K562 (cell line): ENCODE results near the gene BCO2. TPM values are rescaled to one million over a fixed set of nuclear protein-coding genes. Genes with fewer than 3 reads are reported as not detected.

Source experiments
- BRCA1 ChIP-seq, 2 experiments: fragments of 450-650 bp in 1 of 2; sonication (generic) in 1 of 2; formaldehyde crosslinking in 1 of 2; IDR thresholded peaks; 2 replicates each; pipeline versions ENCODE4 v1.5.0 to v1.6.1; 2017 to 2020; ENCODE audit warnings: mild to moderate bottlenecking in 1 of 2, missing genetic modification reagents in 1 of 2
- CBX3 ChIP-seq, 2 experiments: IDR thresholded peaks; 1 replicate in 1 of 2; 2 replicates in 1 of 2; pipeline ENCODE4 v1.6.1; 2012; ENCODE audit warnings: inconsistent platforms in 2 of 2, low read length in 2 of 2, borderline replicate concordance in 1 of 2, control low read depth in 1 of 2
- CHAMP1 ChIP-seq: fragments of 450-650 bp; IDR thresholded peaks from 2 replicates; pipeline ENCODE4 v1.6.1; 2016; ENCODE audit warnings: mild to moderate bottlenecking
- CTCF ChIP-seq, 3 experiments: IDR thresholded peaks in 2 of 3; conservative IDR thresholded peaks in 1 of 3; 2 replicates each; pipeline ENCODE4 v1.5.1; 2011 to 2012; ENCODE audit warnings: low read length in 3 of 3, mild to moderate bottlenecking in 3 of 3, control low read depth in 2 of 3, improper control_type of control experiment in 1 of 3, inconsistent platforms in 1 of 3, low read depth in 1 of 3, mixed read lengths in 1 of 3, moderate library complexity in 1 of 3; ENCODE audit not compliant: insufficient read depth in 2 of 3
- EHMT2 ChIP-seq: fragments of 450-650 bp; IDR thresholded peaks from 2 replicates; pipeline ENCODE4 v1.6.1; 2018; ENCODE audit warnings: antibody characterized with exemption
- FOXK1 ChIP-seq: sonication (generic); formaldehyde crosslinking; IDR thresholded peaks from 2 replicates; pipeline ENCODE4 v1.8.0; 2022; ENCODE audit warnings: missing genetic modification reagents, mild to moderate bottlenecking, borderline replicate concordance
- FOXK2 ChIP-seq, 2 experiments: fragments of 450-650 bp; IDR thresholded peaks in 1 of 2; conservative IDR thresholded peaks in 1 of 2; 2 replicates each; pipeline ENCODE4 v1.6.1; 2016; ENCODE audit warnings: low read depth in 2 of 2, mild to moderate bottlenecking in 1 of 2
- HDGF ChIP-seq: fragments of 450-650 bp; IDR thresholded peaks from 2 replicates; pipeline ENCODE4 v1.6.1; 2016
- KLF6 ChIP-seq: fragments of 250-450 bp; sonication (Bioruptor Pico); IDR thresholded peaks from 2 replicates; pipeline ENCODE4 v1.4.0; 2020; ENCODE audit warnings: mild to moderate bottlenecking, moderate library complexity, borderline replicate concordance
- MCM5 ChIP-seq: fragments of 450-650 bp; IDR thresholded peaks from 2 replicates; pipeline ENCODE4 v1.6.1; 2016; ENCODE audit warnings: low read depth
- PCBP1 ChIP-seq: fragments of 200-400 bp; formaldehyde crosslinking; IDR thresholded peaks from 2 replicates; pipeline ENCODE4 v1.6.1; 2018; ENCODE audit warnings: mild to moderate bottlenecking, low read depth, low read length; ENCODE audit not compliant: poor library complexity, severe bottlenecking
- PURB ChIP-seq: sonication (generic); formaldehyde crosslinking; IDR thresholded peaks from 2 replicates; pipeline ENCODE4 v1.9.0; 2021; ENCODE audit warnings: low read depth, mild to moderate bottlenecking, missing genetic modification reagents
- THRA ChIP-seq: fragments of 450-650 bp; IDR thresholded peaks from 2 replicates; pipeline ENCODE4 v1.6.1; 2017; ENCODE audit warnings: mild to moderate bottlenecking, moderate library complexity
- ZBTB17 ChIP-seq: fragments of 450-650 bp; formaldehyde crosslinking; IDR thresholded peaks from 2 replicates; pipeline ENCODE4 v1.4.0; 2020; ENCODE audit warnings: mild to moderate bottlenecking
- ZBTB33 ChIP-seq: sonication (generic); formaldehyde crosslinking; IDR thresholded peaks from 2 replicates; pipeline ENCODE4 v1.8.1; 2023; ENCODE audit warnings: mild to moderate bottlenecking, missing genetic modification reagents
- ZNF347 ChIP-seq: fragments of 450-650 bp; formaldehyde crosslinking; IDR thresholded peaks from 2 replicates; pipeline ENCODE4 v1.4.0; 2020; ENCODE audit warnings: low read depth, mild to moderate bottlenecking, moderate library complexity
- ZNF778 ChIP-seq: fragments of 450-650 bp; formaldehyde crosslinking; IDR thresholded peaks from 2 replicates; pipeline ENCODE4 v1.4.0; 2020; ENCODE audit warnings: mild to moderate bottlenecking, moderate library complexity
- polyA plus RNA-seq, 8 experiments: library from polyadenylated mRNA; depleted of rRNA in 4 of 8; stranded (reverse) in 5 of 8; unstranded in 3 of 8; fragments of >200 nt; fragmentation: Nextera tagmentation in 2 of 8; fragmentation: Illumina TruSeq in 1 of 8; extraction: Ambion mirVana in 2 of 8; extraction: Trizol in 1 of 8; gene quantifications; 2 replicates each; pipeline versions ENCODE4 v1.2.1 to v1.2.3, GENCODE V29; 2011 to 2014; ENCODE audit warnings: inconsistent platforms in 1 of 8, missing spikeins in 1 of 8
- total RNA-seq, 7 experiments: library from RNA; depleted of rRNA in 6 of 7; stranded (reverse); fragments of >200 nt in 6 of 7; fragmentation: Illumina TruSeq in 2 of 7; extraction: Trizol in 2 of 7; gene quantifications; 2 replicates each; pipeline versions ENCODE4 v1.2.1 to v1.2.3, GENCODE V29; 2011 to 2021; ENCODE audit warnings: low replicate concordance in 1 of 7
- TF ChIP-seq, protein P1 (sequence below), 2 experiments: fragments of 450-650 bp; IDR thresholded peaks; 2 replicates each; pipeline ENCODE4 v1.6.1; 2016

Gene BCO2
- total and polyA plus RNA-seq, 9 of the 15 experiments (the other 6 are each of a cell fraction or from before 2014, with no cell fraction given), result 0.21 to 1.0 (median 0.47) TPM; not detected in 1

DNA sequence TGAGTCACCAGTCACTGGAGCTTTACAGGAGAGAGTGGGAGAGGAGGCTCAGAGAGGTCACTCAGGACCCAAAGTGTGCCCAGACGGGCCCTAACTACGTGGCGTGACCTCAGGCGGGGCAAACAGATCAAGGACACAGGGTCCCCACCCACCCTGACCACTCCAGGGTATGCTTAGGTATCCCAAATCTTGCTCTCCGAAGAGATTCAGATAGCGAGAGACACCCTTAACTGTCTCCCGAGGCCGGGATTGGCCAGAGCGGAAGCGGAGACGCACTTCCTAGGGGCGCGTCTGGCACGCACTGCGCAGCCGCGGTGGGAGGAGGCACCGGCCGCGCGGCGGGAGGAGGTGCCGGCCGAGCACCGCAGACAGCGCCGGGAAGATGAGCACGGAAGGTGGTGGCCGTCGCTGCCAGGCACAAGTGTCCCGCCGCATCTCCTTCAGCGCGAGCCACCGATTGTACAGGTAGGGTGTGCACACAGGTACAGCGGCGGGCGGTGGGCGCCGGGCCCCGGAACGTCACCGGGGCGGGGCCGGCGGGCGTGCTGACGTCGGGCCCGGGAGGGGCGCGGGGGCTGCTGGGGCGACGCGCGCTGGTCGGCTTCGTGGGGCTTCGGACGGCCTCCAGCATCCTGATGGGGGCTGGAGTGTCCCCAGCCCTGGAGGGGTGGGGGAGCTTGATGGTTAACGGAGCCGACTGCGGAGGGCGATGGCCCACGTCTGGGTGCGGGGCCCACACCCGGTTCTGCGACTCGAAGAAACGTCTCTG is 50.9 kb downstream of the BCO2 start, which contains the start of gene PTS (continued):
- TF ChIP-seq CHAMP1 (no peak), PCBP1 (no peak), ZBTB17 (CRISPR knock-in tag) (0 out of 2 replicates have a peak, but pooled peaks have one; percentile 43), EHMT2 (peak; percentile 37; the same call in 1 of the 2 replicates), HDGF (no peak), ZBTB33 (no peak), PURB (CRISPR knock-in tag) (no peak), MCM5 (no peak), ZNF778 (CRISPR knock-in tag) (no peak), CBX3 (IDR thresholded peaks at IDR 0.05; ENCODE audit: borderline replicate concordance in 1 of 2, low read length in 2 of 2) (peak in 1 of 2 experiments; percentile 19; a peak in 1 of 3 replicates), CTCF (IDR thresholded peaks at IDR 0.05 in 2 of 3, conservative IDR thresholded peaks at IDR 0.05 in 1 of 3; ENCODE audit: insufficient read depth in 2 of 3, low read depth in 1 of 3, low read length in 3 of 3) (no peak), BRCA1 (IDR thresholded peaks at IDR 0.05) (no peak), BRCA1 (CRISPR knock-in tag; IDR thresholded peaks at IDR 0.05) (no peak), FOXK2 (conservative IDR thresholded peaks at IDR 0.05 in 1 of 2, IDR thresholded peaks at IDR 0.05 in 1 of 2; ENCODE audit: low read depth in 2 of 2) (no peak), KLF6 (CRISPR knock-in tag) (no peak), THRA (no peak), ZNF347 (CRISPR knock-in tag) (no peak), FOXK1 (CRISPR knock-in tag) (no peak)
- TF ChIP-seq, protein P1, sequence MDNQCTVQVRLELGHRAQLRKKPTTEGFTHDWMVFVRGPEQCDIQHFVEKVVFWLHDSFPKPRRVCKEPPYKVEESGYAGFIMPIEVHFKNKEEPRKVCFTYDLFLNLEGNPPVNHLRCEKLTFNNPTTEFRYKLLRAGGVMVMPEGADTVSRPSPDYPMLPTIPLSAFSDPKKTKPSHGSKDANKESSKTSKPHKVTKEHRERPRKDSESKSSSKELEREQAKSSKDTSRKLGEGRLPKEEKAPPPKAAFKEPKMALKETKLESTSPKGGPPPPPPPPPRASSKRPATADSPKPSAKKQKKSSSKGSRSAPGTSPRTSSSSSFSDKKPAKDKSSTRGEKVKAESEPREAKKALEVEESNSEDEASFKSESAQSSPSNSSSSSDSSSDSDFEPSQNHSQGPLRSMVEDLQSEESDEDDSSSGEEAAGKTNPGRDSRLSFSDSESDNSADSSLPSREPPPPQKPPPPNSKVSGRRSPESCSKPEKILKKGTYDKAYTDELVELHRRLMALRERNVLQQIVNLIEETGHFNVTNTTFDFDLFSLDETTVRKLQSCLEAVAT (IDR thresholded peaks at IDR 0.05), result no peak
